Measurements from ENCODE around the gene CTAG1A. TPM values are rescaled to one million over a fixed set of nuclear protein-coding genes. Genes with fewer than 3 reads are reported as not detected.

CTAG1A gene
- polyA plus RNA-seq, 2 of the 4 experiments (the other 2 are of a cell fraction) = not detected

GRCh38 chrX:154541896-154542722, 42.8 kb upstream of the CTAG1A start:
- DNase-seq (ENCODE audit: low read depth in 1 of 2, low spot score in 1 of 2) (peak; percentile 77 to 98), ATAC-seq (peak; percentile 59 to 74), FAIRE-seq (peak; percentile 96)
- ChIA-PET POLR2A (interaction anchor here (0.6 to 1.9 kb wide), 8 partner anchors 10 to 171 kb away, joined by 3 to 8 read pairs (median 5); partner anchors contain the start of genes RPL10 and SLC10A3), CTCF (interaction anchor here (0.7 to 7.5 kb wide), 5 partner anchors 9 to 207 kb away, joined by 3 to 55 read pairs (median 6); no protein-coding TSS in a partner anchor)
- H3K27ac ChIP-seq = peak overlapping the region; percentile 98 to 100
- peak overlapping the region; percentile 90 for H3K4me2 ChIP-seq
- peaks cover 73% of the 10 kb centered on the region for H3K4me1 ChIP-seq
- H3K9me3 ChIP-seq = no peaks in the 10 kb centered on the region
- WGBS (ENCODE audit: missing lambda C conversion rate) = 2% methylated on average over 8 of the region's 12 CpGs
- peak overlapping the region; percentile 27; the same call in 2 of the 3 replicates for H3K4me3 ChIP-seq
- TF ChIP-seq CBX2 (IDR thresholded peaks at IDR 0.05; ENCODE audit: borderline replicate concordance, low read depth) (no peak), MYC (IDR thresholded peaks at IDR 0.05; ENCODE audit: borderline replicate concordance, low read length) (peak; percentile 9; the same call in 1 of the 2 replicates), KDM1A (IDR thresholded peaks at IDR 0.05; ENCODE audit: low read depth) (no peak), RFX5 (IDR thresholded peaks at IDR 0.05) (no peak), RNF2 (IDR thresholded peaks at IDR 0.05; ENCODE audit: borderline replicate concordance, low read depth) (no peak), CBX8 (IDR thresholded peaks at IDR 0.05) (no peak), CEBPB (IDR thresholded peaks at IDR 0.05) (peak in 1 of 2 experiments; percentile 34; a peak in 1 of 4 replicates), NPAS2 (CRISPR knock-in tag; IDR thresholded peaks at IDR 0.05; ENCODE audit: borderline replicate concordance) (peak; percentile 66; the same call in 1 of the 2 replicates), POLR2A (IDR thresholded peaks at IDR 0.05; ENCODE audit: low read length) (no peak), EHMT2 (IDR thresholded peaks at IDR 0.05; ENCODE audit: low read depth) (no peak), RCOR1 (IDR thresholded peaks at IDR 0.05; ENCODE audit: low read depth, low read length) (no peak), ZFP36 (IDR thresholded peaks at IDR 0.05; ENCODE audit: borderline replicate concordance, partially characterized antibody) (no peak), SREBF2 (IDR thresholded peaks at IDR 0.05) (no peak), HOXB13 (CRISPR knock-in tag; IDR thresholded peaks at IDR 0.05; ENCODE audit: low read depth) (peak; percentile 97), TFCP2L1 (CRISPR knock-in tag; IDR thresholded peaks at IDR 0.05) (peak; percentile 90), GATA3 (IDR thresholded peaks at IDR 0.05; ENCODE audit: borderline replicate concordance) (peak; percentile 84), EHF (CRISPR knock-in tag; IDR thresholded peaks at IDR 0.05) (peak; percentile 93), ESRRA (IDR thresholded peaks at IDR 0.05; ENCODE audit: borderline replicate concordance, low read length) (no peak), JUN (IDR thresholded peaks at IDR 0.05) (peak; percentile 75 to 82; a peak in 3 of 5 replicates), PBX3 (IDR thresholded peaks at IDR 0.05) (no peak; the same call in 1 of the 2 replicates), ZNF302 (CRISPR knock-in tag; IDR thresholded peaks at IDR 0.05) (peak; percentile 96), NR3C1 (IDR thresholded peaks at IDR 0.05) (no peak), TP53 (CRISPR knock-in tag; IDR thresholded peaks at IDR 0.05) (peak; percentile 96; the same call in 1 of the 2 replicates), HOXA7 (CRISPR knock-in tag; IDR thresholded peaks at IDR 0.05) (peak; percentile 53; the same call in 1 of the 2 replicates), NFE2L2 (conservative IDR thresholded peaks at IDR 0.05; ENCODE audit: low read length) (peak; percentile 99), CHD4 (IDR thresholded peaks at IDR 0.05; ENCODE audit: borderline replicate concordance) (no peak), HOXB5 (CRISPR knock-in tag; IDR thresholded peaks at IDR 0.05) (peak; percentile 95), ZSCAN20 (CRISPR knock-in tag; IDR thresholded peaks at IDR 0.05) (peak; percentile 85; the same call in 1 of the 2 replicates), CHD2 (IDR thresholded peaks at IDR 0.05; ENCODE audit: low read length, partially characterized antibody) (no peak), ZC3H11A (IDR thresholded peaks at IDR 0.05) (no peak), FOXS1 (CRISPR knock-in tag; IDR thresholded peaks at IDR 0.05) (peak; percentile 84; the same call in 1 of the 2 replicates), ATOH8 (CRISPR knock-in tag; IDR thresholded peaks at IDR 0.05; ENCODE audit: low read depth) (peak; percentile 89), RARB (CRISPR knock-in tag; IDR thresholded peaks at IDR 0.05) (0 out of 2 replicates have a peak, but pooled peaks have one; percentile 27), EP300 (IDR thresholded peaks at IDR 0.05) (peak; percentile 89 to 92; a peak in 4 of 5 replicates), JUNB (IDR thresholded peaks at IDR 0.05) (peak; percentile 70), PHF8 (IDR thresholded peaks at IDR 0.05; ENCODE audit: borderline replicate concordance, low read depth) (no peak), MAFK (IDR thresholded peaks at IDR 0.05; ENCODE audit: partially characterized antibody) (peak; percentile 100)
- TF ChIP-seq, protein P1, sequence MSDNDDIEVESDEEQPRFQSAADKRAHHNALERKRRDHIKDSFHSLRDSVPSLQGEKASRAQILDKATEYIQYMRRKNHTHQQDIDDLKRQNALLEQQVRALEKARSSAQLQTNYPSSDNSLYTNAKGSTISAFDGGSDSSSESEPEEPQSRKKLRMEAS (IDR thresholded peaks at IDR 0.05) = peak; percentile 78
- TF ChIP-seq, protein P2, sequence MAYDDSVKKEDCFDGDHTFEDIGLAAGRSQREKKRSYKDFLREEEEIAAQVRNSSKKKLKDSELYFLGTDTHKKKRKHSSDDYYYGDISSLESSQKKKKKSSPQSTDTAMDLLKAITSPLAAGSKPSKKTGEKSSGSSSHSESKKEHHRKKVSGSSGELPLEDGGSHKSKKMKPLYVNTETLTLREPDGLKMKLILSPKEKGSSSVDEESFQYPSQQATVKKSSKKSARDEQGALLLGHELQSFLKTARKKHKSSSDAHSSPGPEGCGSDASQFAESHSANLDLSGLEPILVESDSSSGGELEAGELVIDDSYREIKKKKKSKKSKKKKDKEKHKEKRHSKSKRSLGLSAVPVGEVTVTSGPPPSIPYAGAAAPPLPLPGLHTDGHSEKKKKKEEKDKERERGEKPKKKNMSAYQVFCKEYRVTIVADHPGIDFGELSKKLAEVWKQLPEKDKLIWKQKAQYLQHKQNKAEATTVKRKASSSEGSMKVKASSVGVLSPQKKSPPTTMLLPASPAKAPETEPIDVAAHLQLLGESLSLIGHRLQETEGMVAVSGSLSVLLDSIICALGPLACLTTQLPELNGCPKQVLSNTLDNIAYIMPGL (CRISPR knock-in tag; IDR thresholded peaks at IDR 0.05; ENCODE audit: borderline replicate concordance) = peak; percentile 91; the same call in 1 of the 2 replicates
